ENCODE results near the gene COA6.
A peak's percentile ranks its signal among the peaks of the same experiment; 100 is the strongest.

Gene COA6, protein sequence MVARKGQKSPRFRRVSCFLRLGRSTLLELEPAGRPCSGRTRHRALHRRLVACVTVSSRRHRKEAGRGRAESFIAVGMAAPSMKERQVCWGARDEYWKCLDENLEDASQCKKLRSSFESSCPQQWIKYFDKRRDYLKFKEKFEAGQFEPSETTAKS

DNA sequence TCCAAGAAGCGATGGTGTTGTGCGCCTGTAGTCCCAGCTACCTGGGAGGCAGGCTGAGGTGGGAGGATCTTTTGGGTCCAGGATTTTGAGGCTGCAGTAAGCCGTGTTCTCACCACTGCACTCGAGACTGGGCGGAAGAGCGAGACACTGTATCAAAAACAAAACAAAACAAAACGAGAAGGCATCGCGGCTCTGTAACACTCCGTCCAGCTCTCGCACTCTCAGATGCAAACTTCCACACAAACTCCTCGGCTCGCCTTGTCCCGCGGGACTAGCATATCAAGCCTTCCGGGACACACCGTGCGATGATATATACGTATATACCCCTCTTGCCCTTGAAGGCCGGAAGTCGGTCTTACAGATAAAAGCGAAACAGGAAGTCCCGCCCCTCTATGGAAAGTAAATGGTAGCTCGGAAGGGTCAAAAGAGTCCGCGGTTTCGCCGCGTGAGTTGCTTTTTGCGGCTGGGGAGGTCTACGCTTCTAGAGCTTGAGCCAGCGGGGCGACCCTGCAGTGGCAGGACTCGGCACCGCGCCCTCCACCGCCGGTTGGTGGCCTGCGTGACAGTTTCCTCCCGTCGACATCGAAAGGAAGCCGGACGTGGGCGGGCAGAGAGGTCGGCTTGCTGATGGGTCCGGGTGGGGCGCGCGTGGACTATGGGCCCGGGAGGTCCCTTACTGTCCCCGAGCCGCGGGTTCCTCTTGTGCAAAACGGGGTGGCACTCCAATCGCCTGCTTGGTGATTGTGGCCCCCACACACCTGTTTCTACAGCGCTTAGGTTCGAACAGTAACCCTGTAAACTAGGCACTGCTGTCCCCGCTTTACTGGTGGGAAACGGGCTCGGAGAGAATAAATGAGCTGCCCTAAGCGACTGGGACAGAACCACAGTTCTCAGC, at the start of gene COA6:
TSS of gene COA6 (plus strand) at position 393 of the 895 bp plus-strand sequence. CDS start at position 404, 11 bp downstream.
- DNase-seq = peak; percentile 67

DNA sequence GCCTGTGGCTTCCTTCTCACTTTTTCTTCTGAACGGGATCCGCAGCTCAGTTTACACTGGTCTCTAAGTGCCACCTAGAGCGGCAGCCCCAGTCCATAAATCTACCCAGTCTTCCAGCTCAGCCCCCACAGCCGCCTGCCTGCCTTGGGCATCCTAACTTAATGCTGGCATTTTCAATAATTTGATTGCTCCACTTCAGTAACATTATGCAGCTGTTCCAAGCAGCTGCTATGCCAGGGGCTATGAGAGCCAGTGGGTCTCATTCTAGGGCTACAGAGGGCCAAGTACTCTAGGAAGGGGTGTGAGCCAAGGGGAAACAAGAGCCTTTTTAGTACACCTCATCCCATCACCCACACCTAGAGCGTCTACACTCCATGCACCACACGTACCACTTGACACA, 48.4 kb upstream of the COA6 start:
- no peak for DNase-seq

DNA sequence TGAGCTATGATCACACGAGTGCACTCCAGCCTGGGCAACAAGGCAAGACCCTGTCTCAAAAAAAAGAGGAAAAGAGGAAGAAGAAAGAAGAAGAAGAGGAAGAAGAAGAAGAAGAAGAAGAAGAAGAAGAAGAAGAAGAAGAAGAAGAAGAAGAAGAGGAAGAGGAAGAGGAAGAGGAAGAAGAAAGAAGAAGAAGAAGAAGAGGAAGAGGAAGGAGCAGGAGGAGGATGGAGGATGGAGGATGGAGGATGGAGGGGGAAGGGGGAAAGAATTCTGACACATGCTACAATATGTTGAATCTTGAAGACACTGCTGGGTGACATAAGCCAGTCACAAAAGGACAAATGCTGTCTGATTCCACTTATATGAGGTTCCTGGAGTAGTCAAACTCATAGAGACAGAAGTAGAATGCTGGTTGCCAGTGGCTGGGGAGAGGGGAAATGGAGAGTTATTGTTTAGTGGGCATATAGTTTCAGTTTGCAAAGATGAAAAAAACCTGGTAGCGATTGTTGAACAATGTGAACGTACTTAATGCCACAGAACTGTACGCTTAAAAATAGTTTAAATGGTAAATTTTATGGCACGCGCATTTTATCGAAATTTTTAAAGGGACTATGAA, 47.3 kb upstream of the COA6 start:
- DNase-seq = no peak

DNA sequence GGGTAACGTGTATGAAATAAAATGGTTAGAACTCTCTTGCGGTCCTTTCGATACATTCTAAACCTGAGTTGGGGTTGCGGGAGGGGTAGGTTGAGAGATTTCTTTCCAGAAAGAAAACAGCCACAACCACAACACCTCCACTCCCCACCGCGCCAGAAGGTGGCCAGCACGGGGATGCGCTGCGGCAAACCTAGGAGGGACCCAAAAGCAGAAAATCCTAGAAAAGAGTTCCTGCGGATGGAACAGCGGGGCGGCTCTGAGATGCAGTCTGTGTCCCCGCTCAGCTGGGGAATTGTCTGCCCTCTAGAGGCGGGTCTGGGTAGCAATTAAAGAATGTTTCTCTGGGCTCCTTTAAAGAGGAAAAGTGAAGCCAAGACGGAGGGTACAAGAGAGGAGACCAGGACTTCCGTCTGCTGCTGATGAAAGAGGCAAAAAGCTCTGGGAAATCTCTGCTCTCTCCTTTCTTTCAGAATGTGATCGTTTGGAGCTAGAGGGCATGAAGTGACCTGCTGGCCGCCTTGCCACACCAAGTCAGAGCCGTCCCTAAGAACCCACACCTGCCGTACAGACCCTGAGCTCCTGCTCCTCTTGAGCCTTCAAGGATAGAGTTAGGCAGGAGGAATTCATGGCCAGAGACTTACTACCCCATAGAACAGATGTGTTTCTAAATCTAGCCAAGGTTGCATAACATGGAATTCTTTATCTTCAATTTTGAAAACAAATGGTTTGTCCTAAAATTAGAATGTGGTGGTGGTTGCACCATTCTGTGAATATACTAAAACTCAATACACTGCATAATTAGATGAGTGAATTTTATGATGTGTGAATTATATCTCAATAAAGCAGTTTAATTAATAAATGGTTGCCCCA, 46.5 kb upstream of the COA6 start:
- peak; percentile 26 for DNase-seq

DNA sequence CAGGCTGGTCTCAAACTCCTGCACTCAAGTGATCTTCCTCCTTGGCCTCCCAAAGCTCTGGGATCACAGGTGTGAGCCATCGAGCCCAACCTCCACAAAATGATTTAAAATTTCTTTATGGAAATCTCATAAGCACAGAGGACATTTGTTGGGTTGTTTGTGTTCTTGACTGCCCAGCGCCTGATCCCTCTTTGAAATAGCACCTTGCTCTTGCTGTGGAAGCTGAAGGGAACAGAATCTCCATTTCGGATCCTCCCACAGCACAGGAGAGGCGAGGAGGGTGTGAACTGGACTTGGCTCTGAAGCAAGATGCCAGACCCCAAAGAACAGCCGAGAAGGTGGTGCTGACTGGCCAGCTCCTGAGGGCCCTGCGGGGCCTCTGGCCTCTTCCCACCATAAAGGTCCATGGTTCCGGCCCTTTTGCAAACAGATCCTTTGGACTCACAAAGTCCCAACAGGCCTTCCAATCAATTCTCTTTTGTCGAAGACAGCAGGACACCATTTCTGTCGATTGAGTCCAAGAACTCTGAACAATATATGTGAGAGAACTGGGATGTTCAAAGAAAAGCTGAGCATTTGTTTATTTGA, 45.6 kb upstream of the COA6 start:
- no peak for DNase-seq

DNA sequence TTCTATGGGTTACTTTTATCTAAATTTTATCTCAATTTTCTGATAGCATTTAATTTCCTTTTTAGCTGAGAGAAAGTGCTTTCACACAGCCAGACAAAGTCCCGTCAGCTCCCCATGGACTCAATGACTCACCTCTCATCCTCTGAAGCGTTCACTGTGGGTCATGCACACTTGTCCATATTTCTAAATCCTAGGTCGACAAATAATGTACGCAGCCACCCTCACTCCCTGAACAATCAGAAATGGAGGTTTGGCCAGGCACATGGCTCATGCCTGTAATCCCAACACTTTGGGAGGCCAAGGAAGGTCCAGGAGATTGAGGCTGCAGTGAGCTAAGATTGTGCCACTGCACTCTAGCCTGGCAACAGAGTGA, 42.4 kb upstream of the COA6 start:
- no peak for DNase-seq

DNA sequence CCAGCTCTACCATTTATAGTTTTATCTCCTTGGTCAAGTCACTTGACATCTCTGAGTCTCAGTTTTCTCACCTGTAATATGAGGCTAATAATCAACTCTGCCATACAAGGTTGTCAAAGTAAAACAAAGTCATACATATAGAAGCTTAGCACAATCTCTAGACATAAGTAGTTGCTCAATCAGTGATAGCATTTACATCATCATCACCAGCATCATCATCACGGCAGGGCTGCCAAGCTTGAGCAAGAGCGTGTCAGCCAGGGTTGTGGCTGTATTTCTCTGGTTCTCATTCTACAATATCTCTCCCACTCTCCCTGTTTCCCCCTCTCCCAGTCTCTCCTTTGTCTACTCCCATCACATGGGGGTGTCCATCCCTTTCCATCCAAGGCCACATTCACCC, 41.7 kb upstream of the COA6 start:
- DNase-seq = no peak

DNA sequence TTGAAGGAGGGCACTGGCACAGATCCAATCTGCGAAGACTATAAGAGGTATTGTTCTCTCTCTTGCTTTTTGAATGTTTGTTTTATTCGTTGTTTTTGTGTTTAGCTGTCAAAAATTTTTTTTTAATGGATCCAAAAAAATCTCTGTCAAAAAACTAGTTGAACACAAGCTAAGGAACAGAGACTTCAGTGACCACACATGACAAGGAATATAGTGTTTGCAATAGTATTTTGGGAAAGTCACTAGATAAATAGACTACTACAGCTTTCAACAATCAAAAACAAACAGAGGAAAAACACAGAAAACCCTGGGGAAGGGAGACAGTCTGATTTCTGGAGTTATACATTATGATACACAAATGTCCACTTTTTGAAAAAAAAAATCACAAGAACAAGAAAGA, 36.9 kb upstream of the COA6 start:
- no peak for DNase-seq

DNA sequence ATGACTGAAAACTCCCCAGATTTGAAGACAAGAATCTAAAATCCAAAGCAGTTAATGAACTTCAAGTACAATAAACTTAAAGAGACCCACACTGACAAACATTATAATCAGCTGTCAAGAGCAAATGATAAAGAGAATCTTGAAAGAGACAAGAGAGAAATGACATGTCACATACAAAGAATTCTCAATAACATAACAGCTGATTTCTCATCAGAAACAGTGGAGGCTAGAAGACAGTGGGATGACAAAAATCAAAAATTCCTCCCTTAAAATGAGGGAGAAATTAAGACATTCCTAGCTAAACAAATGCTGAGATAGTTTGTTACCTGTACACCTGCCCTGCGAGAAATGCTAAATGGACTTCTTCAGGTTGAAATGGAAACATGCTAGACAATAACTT, 36.0 kb upstream of the COA6 start:
- no peak for DNase-seq

DNA sequence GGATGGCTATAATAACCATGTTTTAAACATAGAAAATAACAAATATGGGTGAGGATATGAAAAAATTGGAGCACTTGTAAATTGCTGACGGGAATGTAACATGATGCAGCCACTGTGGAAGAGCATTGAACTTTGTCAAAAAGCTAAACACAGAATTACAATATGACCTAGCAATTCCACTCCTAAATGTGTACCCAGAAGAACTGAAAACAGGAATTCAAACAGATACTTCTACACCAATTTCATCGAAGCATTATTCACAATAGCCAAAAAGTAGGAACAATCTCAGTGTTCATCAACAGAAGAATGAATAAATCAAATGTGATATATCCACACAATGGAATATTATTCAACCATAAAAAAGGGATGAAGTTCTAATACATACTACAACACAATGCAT, 32.7 kb upstream of the COA6 start:
- DNase-seq = no peak

DNA sequence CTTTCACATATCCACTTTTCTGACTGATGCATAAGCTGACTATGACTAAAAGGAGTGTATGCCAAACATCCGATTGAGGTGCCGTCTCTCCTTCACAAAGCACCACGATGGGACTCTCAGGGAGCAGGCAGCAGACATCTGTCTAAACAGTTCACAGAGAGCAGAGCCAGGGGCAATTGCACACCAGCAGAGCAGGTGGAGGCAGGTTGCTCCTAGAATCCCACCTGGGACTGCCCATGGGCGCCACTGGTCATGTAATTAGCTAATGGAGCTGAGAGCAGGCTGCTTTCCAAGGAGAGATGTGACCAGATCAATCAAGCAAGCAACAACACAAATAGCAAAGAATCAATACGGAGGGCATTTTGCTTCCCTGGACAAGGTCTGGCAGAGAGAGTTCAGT, 30.5 kb upstream of the COA6 start:
- DNase-seq = no peak

DNA sequence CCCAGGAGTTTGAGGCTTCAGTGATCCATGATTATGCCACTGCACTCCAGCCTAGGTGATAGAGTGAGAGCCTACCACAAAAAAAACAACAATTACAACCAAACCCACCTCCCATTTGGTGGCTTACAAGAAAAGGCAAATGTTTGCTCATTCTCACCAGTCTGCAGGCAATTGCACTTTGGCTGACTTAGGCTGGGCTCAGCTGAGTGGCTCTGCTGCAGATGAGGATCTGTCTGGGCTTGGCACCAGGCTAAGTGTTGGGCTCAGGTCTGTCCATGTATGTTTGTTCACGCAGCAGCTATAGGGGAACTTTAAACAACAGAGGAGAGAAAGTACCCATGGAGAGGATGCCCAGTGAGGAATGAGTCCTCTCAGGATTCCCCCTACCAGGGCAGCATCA, 28.0 kb upstream of the COA6 start:
- no peak for DNase-seq

DNA sequence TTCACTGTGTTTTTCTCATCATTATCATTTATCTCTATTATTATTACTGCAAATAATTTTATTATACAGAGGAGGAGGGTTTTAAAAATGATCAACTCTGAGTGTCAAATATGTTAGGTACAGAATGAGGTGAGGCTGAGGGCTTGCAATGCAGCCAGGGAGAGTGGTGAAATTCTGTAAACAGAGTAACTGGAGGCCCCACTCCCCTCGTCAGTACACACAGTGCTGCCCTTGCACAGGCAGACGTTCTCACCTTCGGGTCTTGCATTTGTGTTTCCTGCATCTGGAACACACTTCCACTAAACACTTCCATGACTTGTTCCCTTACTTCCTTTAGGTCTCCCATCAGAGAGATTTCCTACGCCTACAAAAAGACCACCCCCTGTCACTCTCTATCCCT, 24.3 kb upstream of the COA6 start:
- DNase-seq = no peak

DNA sequence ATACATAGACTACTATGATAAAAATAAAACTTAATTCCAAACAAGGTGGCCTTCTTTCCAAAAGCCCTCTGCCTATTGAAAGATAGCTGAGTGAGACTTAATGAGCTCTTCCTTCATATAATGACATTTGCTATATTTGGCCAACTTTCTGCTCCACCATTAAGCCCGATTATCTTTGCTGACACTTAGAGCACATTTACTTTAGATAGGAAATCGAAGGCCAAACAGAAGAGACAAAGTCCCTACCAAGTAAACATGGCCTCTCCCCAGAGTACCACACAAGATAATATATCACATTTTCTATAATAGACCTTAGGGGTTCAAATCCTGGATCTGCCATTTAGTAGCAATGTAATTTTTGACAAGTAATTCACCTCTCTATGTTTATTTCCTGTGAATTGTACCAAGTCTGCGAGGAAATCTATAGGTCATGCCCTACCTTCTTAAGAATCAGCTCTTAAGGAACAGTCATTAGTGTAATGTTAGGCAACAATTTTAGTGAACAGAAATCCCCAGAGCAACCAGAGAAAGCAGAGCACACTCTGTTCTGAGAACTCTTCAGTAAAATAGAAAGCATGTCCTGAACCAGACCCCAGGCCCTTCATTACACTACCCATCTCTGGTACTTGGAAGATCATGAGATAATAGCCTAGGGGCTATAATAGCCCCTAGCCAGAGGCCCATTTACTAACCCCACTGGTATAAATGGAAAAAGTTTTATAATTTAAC, 17.3 kb upstream of the COA6 start:
- DNase-seq = no peak

DNA sequence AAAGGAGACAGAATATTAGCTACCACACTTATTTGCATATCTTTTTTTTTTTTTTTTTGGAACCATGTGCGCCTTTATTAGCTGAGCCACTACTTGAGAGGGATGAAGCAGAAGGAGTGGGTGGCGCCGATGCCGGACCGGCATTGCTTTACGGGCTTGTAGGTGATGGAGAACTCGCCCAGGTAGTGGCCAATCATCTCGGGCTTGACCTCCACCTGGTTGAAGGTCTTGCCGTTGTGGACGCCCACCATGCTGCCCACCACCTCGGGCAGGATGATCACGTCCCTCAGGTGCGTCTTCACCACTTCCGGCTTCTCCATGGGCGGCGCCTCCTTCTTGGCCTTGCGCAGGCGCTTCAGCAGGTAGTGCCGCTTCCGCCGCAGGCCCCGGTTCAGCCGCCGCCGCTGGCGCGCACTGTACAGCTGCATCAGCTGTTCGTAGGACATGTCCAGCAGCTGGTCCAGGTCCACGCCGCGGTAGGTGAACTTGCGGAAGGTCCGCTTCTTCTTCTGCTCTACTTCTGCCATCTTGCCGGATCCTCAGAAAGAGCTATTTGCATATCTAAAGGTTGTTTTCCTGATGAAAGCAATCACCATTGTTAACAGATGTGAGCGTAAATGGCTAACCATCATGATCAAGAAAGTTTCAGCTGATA, 16.5 kb upstream of the COA6 start:
- DNase-seq = peak; percentile 15

DNA sequence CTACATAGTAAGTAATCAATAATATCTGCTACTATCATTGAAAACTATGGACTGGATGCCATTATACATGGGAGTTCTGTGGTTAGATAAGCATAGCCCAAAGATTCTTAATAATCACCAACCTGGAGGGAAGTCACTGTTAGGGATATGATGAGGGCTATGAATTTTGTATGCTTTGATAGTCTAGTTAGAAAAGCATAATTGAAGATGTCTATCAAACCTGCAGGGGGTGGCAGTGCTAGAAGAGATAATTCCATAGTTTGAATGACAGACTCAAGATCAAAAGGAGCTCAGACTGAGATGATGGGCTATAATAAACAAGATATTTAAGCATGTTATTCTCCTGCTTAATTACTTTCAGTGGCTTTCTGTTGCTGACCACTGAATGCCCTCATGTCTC, 15.4 kb upstream of the COA6 start:
- no peak for DNase-seq

DNA sequence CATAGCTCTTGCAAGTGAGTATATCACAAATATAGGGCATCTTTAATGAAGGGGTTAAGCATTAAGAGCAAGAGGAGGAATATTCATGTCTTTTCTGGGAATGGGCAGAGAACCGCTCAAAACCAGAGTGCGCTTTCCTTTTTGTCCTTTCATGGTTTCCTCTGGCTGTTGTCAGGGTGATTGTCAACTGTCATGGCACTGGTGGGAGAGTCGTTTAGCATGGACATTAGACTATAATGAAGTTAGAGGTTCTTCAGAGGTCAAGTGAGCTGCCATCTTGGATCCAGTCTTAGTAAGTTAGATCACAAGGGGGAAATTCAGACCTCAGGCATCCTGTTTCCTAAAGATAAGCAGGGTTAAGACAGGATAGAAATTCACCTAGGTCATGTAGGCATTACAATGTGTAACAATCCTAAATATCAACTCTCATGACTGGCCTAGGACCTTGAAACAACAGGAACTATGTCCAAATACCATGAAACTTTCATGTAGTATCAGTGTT, 12.1 kb upstream of the COA6 start:
- no peak for DNase-seq

DNA sequence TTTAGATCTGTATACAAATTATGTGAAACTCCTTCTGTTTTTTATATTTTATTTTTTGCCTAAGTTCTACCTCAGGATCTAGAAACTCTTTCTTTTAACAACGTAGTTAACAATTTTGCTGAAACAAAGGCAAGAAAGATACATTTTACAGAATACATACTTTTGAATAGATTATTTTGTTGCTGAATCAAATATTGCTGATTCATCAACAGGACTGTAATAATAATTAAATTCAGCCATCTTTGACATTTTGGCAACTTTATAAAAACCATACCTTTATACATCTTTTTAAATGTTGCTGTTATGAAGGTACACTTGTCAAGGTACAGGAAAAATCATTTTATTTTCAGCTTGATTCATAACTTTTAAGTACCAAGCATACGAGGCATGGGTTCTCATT, 10.7 kb upstream of the COA6 start:
- no peak for DNase-seq

DNA sequence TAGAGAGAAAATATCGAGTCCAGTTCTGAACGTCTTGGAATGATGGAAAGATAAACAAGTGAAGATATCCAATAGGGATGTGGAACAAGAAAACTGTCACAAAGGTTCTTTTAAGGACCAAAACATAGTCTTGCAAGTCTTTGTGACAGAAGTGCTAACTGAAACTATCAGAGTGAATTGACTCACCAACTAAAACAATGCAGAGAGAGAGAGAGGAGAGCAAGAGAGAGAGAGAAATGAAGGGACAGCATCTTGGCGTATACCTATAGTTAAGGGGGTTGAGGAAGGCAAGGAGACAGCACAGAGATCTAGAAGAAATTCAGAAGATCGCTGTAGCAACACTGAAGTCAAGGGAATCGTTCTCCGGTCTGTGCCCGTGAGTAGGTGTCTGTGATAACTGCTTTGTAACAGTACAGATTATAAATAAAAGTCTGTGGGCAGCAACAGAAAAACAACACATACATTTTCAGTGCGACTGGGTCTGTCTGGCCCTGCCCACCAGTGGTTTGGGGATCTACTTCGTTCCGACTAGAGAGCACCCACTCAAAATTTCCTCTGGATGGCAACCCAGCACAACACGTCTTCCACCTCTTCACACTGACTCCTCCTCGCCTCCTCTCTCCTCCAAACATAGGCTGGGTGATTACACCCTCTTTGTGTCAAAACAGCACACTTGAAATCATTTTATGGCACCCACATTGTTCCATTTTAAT, 4.8 kb upstream of the COA6 start:
- no peak for DNase-seq

DNA sequence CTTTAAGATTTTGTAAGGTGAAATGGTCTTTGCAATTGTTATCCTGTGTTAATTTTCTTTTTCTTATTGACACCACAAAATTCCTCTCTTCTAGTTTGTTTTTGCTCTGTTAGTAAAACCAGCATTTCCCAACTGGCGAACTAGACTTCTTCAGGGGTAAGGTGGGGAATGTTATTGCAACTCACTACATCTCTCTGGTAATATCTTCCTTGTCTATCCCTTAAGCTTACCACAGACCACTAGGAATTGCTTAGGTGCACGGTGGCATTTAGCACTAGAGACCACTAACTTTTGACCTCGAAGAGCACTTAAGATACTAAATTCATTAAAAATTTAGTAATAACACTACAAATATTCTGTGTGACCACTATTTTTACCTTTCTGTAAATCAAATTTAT, 4.2 kb upstream of the COA6 start:
- no peak for DNase-seq

DNA sequence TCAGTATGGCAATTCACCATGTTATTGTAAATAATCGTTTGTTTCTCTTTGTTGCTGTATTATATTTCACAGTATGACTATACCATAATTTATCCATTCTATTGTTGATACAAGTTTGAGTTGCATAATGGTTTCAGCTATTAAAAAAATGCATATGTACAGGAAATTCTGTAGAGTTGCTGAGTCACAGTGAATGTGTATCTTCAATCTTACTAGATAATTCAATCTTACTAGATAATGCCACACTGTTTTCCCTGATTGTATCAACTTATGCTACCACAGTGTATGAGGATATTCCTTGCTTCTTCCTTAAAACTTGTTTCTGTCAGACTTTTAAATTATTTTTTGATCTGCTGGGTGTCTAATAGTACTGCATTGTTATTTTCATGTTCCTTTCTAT, 3.5 kb upstream of the COA6 start:
- no peak for DNase-seq
